HG02870 (cell line): ENCODE data around the gene PLIN4.

ENCODE experiments used
- ATAC-seq: cut with Tn5 transposase; IDR thresholded peaks from one replicate; pipeline ENCODE4 v1.9.1; 2021; ENCODE audit warnings: mild to moderate bottlenecking, moderate library complexity; ENCODE audit not compliant: unreplicated experiment

Gene PLIN4

GRCh38 chr19:4456843-4457653 is 61.2 kb downstream of the PLIN4 start:
- no peak for ATAC-seq

GRCh38 chr19:4456476-4456842 is 61.8 kb downstream of the PLIN4 start:
- ATAC-seq = no peak

- no peak for ATAC-seq
Observed at GRCh38 chr19:4455719-4456475, 62.4 kb downstream of the PLIN4 start.

GRCh38 chr19:4454747-4455718 is 63.3 kb downstream of the PLIN4 start:
- no peak for ATAC-seq

GRCh38 chr19:4453232-4454179 is 64.8 kb downstream of the PLIN4 start:
- ATAC-seq = no peak

GRCh38 chr19:4452230-4452990 is 65.9 kb downstream of the PLIN4 start:
- ATAC-seq = no peak
